HG03064 (cell line): ENCODE measurements around the gene ARL14EPL.
"Not testable (repeated sequence)": the region's sequence is repeated elsewhere in the genome, so short reads cannot be mapped to it uniquely, and the experiment has no call there.

Experiments
- ATAC-seq: cut with Tn5 transposase; IDR thresholded peaks from one replicate; pipeline ENCODE4 v1.9.1; 2021; ENCODE audit warnings: low read depth; ENCODE audit not compliant: unreplicated experiment

ARL14EPL gene

GRCh38 chr5:116046261-116046660, 14.0 kb downstream of the ARL14EPL start:
- ATAC-seq: no peak

- no peak for ATAC-seq
Observed at GRCh38 chr5:116046823-116047222, 14.6 kb downstream of the ARL14EPL start.

DNA sequence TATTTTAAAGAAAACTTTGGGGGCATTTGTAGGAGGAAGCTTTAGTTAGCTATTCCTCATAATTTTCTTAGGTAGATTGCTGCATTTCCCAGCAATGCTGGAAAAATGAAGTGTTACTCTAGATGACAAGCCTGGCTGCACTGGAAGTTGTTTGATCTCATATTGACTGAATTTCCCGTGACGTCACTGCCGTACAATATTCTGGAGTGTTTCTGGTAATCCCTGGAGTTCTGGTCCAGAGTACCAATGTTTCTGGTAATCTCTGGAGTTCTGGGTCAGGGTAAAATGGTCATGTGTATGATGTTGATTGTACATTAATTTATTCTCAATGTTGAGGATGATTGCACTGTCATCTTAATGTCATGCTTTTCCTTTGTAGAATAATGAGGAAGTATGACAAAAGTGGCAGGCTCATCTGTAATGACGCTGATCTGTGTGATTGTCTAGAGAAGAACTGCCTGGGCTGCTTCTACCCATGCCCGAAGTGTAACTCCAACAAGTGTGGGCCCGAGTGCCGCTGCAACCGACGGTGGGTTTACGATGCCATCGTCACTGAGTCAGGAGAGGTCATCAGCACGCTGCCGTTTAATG, 26.2 kb downstream of the ARL14EPL start:
- ATAC-seq: no peak

GRCh38 chr5:116062352-116062751, 30.1 kb downstream of the ARL14EPL start:
- no peak for ATAC-seq

DNA sequence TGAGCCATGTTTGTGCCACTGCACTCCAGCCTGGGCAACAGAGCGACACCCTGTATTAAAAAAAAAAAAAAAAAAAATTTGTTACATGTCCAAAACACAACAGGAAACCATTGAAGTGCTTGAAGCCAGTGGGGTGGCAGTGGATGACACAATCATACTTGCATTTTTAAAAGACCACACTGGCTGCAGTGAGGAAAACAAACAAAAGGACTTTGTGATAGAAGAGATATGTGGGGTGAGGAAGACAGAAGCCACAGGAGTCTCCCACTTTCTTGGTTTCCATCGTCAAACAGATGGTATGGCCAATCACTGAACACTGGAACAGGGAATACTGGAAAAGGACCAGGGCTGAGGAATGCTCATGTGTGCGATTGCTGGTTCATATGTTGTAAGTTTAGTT, 31.7 kb downstream of the ARL14EPL start:
- ATAC-seq: no peak

GRCh38 chr5:116068028-116068632, 35.9 kb downstream of the ARL14EPL start:
- ATAC-seq: no peak

DNA sequence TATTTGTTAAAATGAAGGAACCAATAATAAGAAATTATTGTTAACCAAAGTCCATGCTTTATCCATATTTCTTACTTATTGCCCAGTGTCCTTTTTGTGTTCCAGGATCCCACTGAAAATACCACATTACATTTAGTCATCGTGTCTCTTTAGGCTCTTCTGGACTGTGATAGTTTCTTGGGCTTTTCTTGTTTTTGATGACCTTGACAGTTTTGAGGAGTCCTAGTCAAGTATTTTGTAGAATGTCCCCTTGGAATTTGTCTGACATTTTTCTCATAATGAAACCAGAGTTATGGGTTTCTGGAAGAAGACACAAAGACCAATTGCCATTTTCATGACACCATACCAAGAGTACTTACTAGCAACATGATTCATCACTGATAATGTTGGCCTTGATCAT, 38.9 kb downstream of the ARL14EPL start:
- ATAC-seq: no peak

DNA sequence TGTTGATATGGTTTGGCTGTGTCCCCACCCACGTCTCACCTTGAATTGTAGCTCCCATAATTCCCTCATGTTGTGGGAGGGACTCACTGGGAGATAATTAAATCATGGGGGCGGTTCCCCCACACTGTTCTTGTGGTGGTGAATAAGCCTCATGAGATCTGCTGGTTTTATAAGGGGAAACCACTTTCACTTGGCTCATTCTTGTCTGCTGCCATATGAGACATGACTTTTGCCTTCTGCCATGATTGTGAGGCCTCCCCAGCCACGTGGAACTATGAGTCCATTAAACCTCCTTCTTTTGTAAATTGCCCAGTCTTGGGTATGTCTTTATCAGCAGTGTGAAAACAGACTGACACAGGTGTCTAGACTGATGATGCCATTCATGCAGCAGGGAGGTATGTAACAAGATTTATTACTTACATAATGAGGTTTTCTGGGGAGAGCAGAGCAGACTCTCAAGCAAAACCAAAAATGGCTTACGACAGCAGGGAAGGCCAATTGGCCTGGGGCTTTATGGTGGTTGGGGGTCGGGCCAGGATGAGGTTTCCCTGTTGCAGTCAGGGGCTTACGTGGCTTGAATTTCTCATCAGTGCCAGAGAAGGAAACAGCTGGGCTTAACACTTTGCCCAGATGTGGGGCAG, 43.0 kb downstream of the ARL14EPL start:
- no peak for ATAC-seq

DNA sequence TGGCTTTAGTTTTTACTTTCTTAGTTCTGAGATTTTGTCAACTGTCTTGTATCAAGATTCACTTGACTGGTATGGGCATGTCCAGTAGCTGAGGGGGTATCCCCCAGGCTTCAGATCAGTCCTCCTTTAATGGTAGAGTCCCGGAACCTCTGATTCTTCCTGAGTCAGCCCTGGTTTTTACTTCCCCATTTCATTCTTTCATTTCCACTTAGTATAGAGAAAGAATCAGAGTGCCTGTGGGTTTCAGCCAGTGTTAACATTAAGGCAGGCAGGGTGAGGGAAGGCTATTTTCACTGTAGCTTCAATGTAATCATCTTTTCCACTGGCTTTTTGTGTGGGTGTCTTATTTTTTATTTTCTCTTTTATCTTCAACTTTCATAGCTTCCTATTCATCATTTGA, 44.2 kb downstream of the ARL14EPL start:
- peak; percentile 99 for ATAC-seq

DNA sequence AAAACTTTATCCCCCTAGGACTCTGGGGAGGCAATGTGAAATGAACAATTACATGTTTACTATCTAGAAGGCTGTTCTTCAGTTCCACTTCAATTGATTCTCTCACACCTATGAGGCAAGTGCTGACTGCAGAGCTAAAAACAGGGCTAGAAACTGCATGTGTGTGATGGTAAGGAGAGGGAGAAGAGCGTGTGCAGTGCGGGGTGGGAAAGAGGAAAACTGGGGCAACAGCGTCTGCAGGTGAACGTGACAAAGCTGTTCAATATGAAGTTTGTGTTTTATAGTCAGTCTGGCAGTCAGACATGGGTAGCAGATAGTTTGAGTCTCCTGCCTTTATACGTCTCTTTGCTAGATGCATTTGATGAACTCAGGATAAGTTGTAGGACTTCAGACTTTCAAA, 45.9 kb downstream of the ARL14EPL start:
- no peak for ATAC-seq

- ATAC-seq: peak; percentile 20
Observed at GRCh38 chr5:116084287-116084691, 52.0 kb downstream of the ARL14EPL start.

DNA sequence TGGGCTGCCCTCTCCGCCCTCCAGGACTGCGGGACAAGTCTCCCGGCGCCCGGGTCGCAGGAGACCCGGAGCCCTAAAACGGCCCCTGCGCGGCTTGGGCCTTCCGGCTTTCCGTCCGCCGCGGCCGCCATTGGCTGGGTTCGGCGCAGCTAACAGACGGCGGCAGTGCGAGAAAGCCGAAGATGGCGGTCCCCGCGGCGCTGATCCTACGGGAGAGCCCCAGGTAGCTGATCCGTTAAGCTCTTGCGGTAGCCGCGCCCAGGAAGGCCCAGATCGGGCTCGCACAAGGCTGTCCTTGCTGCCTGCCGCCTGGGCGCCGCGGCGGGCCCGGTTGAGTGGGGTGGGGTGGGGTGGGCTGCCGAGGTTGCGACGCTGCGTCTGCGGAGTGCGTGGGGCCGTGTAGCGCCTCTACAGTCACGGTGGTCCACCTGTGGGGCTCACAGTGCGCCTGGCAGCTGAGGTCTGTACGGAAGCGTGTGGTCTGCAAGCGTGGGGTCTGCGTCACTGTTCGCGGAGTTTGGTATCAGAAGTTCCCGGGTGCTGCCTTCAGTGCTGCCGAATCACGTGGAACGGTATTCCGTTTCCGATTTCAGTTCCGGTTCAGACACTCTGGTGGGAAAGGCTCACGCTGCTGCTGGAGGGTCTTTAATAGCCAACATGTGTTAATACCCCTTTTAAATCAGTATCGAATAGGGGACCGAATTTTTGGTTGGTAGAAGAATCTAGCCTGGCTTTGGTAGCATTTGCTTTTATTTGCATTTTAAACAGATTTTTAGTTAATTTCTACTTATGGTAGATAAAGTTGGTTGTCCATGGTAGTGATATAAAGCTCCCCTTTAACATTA, 52.8 kb downstream of the ARL14EPL start, which contains the start of gene COMMD10:
COMMD10 (plus strand) TSS at position 155 of the 845 bp plus-strand sequence.
- ATAC-seq: peak; percentile 86

DNA sequence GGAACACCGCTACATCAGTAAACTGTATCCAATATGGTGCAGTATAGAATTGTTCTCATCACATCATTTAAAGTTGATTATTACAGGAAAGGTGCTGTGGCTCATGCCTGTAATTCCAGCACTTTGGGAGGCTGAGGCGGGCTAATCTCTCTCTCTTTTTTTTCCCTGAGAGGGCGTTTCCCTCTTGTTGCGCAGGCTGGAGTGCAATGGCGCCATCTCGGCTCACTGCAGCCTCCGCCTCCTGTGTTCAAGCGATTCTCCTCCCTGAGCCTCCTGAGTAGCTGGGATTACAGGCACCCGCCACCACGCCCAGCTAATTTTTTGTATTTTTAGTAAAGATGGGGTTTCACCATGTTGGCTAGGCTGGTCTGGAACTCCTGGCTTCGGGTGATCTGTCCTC, 54.0 kb downstream of the ARL14EPL start:
- ATAC-seq: not testable (repeated sequence)

DNA sequence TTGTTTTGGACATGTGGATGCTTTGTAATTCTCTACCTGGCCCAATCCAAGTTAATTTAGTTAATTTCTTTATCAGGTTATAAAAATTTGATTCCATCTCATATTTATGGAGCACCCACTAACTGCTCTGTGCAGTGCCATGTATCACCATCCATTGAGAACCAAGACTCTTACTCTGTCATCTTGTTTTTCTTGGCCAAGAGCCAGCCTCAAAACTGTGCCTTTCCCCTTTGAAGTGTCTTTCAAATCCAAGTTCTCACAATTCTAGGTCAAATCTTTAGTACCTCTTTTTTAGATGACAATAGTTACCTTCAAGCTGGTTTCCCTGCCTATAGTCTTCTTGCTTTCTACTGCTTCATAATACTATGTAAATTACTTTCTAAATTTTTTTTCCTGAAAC, 55.8 kb downstream of the ARL14EPL start:
- ATAC-seq: no peak

- ATAC-seq: no peak
Observed at GRCh38 chr5:116090302-116090701, 58.0 kb downstream of the ARL14EPL start.

DNA sequence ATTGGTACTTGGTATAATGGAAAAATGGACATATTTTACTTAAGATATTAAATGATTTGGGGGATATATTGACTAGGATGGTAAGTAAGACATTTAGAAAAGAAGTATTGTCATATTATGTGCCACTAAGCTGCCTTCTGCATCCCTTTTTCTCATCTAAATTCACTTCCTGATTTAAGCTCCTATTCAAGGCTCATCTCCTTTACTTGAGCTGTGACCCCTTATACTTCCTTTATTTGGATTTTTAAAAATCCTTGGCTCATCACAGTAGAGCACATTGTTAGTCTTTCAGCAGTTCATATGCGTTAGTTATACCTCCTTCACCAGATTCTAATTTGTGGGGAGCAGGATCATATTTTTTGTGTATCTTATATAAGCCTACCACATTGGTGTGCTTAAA, 59.1 kb downstream of the ARL14EPL start:
- no peak for ATAC-seq

DNA sequence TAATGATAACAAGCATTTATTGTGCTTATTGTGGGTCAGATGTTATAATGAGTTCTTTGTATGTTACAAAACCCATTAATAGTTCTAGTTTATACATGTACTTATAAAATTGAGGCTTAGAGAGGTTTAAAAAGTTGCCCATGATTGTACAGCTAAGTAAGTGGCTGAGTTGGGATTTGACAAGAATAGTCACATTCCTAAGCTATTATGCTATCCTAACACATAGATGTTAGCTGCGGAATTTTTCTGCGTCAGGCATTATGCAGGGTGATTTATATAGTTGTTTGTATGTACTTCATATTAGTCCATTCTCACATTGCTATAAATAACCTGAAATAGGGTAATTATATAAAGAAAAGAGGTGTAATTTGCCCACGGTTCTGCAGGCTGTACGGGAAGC, 65.0 kb downstream of the ARL14EPL start:
- no peak for ATAC-seq

GRCh38 chr5:116098998-116099397, 66.7 kb downstream of the ARL14EPL start:
- ATAC-seq: no peak

- ATAC-seq: not testable (repeated sequence)
Observed at GRCh38 chr5:116104941-116105340, 72.7 kb downstream of the ARL14EPL start.
